GM18951 (cell line): Measurements from ENCODE around the gene PDP2.

Experiments
- POLR2A ChIP-seq: IDR thresholded peaks from 4 replicates; pipeline ENCODE4 v1.6.1; 2011; ENCODE audit warnings: mild to moderate bottlenecking; ENCODE audit not compliant: insufficient read length, insufficient read depth; ENCODE audit errors: extremely low read depth
- in situ Hi-C: fragments of 300-500 bp; cut with MboI; formaldehyde crosslinking; loops from one replicate; pipeline ENCODE4 v1.12.0; 2022; ENCODE audit warnings: low sequenced_read_pairs, mixed read lengths, inconsistent platforms; ENCODE audit not compliant: unreplicated experiment

PDP2 gene

DNA sequence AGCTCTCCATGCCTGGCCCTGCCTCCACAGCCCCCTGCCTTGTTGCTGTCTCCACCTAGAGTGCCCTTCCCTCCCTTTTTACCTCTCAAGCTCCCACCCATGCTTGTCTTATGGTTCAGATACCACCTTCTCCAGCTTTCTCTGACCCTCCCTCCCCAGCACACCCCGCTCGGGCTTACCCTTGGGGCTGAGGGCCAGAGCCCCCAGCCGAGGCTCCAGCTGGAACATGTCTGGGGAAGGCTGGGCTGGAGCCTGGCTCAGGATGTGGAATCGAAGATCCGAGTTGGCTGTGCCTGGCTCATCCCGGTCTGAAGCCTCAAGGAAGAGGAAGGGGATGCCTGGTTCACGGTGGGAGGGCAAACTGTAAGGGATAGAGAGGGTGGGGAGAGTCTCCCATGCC lies 34.7 kb downstream of the PDP2 start:
- in situ Hi-C loops: no loop called here

DNA sequence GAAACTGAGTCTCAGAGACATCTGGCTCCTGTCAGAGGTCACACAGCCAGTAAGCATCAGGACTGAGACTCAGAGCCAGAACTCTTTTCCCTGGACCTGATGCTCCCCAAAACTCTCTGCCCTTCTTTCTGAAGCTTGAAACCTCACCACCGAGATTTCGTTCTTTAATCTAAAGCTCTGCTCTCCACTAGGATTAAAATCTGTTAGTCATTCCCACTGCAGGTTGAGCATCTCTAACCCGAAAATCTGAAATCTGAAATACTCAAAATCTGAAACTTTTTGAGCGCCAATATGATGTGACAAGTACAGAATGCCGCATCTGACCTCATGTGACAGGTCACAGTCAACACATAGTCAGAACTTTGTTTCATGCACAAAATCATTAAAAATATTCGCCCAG lies 36.2 kb downstream of the PDP2 start:
- in situ Hi-C loops: no loop called here
- TF ChIP-seq POLR2A: no peak

More for the DNA sequence above, 34.7 kb downstream of the PDP2 start:
- no peak for TF ChIP-seq POLR2A

DNA sequence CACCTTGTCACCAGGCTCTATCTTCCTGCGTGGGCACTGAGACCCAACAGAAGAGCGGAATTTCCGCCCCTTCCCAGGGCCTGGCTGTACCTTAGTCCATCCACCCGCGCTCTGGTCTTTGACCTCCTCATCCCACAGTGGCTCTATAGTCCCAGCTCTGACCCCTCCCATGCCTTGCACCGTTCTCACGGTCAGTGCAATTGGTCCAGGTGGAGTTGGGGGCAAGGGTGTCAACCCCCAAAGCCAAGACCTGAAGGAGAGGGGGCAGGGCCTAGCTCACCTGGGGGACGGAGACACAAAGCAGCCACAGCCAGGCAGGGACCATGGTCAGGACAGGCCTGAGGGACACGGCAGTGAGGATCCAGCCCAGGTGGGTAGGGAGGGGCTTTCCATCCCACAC lies 37.4 kb downstream of the PDP2 start:
- no peak for TF ChIP-seq POLR2A
- in situ Hi-C loops: no loop called here

DNA sequence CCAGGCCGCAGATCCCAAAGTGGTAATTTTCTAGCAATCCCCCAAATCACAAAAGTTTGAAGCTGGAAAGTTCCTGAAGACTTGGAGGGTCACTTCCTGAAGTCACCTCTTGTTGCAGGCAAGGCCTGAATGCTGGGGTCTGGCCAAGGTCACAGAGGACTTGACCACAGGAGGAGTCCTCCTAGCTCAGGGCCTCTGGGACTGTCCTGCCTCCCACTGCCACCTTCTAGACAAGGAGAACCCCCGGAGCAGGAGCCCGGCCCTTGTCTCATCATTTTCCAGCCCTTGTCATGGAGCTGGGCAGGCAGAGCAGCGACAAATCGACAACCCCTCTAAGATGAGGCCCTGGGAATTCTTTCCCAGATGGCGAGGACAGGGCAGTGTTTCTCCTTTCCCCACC lies 38.0 kb downstream of the PDP2 start:
- no peak for TF ChIP-seq POLR2A
- in situ Hi-C loops: no loop called here

GRCh38 chr16:66918803-66919568 lies 38.7 kb downstream of the PDP2 start, which contains the start of gene CDH16:
Gene CDH16, minus strand, starts transcription at chr16:66918885. Its CDS starts 820 bp downstream, at chr16:66918065.
- in situ Hi-C loops: no loop called here
- no peak for TF ChIP-seq POLR2A

DNA sequence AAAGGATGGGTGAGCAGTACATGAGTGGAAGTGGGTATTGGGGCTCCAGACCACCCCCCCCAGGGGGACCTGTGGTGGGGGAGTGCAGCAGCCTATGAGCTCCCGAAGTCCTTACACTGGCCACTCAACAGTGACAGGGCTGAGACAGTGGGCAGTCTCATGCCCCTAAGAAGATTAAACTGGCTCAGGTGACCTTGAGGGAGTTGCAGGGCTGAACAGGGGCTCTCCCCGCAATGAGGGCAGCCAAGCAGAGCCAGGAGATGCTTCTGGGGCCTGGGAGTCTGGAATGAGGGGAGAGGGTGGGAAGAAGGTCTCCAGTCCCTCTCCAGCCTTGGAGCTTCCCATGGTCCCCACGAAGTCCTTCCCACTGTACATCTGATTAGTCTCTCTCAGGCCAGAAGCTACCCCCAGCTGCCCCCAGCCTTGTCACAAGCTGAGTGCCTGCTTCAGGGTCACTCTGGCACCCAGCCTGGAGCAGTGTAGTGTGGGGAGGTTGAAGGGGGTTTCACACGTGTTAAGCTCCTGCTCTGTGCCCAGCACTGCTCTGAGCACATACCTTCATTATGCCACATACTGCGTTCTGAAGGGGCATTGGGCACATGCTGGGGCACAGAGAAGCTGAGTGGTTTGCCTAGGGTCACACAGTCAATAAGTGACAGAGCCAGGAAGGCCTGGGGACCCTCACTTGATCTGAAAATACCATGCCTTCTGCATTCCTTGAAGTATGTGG lies 39.4 kb downstream of the PDP2 start:
- no peak for TF ChIP-seq POLR2A
- in situ Hi-C loops: no loop called here

GRCh38 chr16:66920299-66920590 lies 39.9 kb downstream of the PDP2 start:
- TF ChIP-seq POLR2A: no peak
- in situ Hi-C loops: no loop called here

GRCh38 chr16:66920924-66921680 lies 40.8 kb downstream of the PDP2 start:
- in situ Hi-C loops: no loop called here
- TF ChIP-seq POLR2A: no peak

DNA sequence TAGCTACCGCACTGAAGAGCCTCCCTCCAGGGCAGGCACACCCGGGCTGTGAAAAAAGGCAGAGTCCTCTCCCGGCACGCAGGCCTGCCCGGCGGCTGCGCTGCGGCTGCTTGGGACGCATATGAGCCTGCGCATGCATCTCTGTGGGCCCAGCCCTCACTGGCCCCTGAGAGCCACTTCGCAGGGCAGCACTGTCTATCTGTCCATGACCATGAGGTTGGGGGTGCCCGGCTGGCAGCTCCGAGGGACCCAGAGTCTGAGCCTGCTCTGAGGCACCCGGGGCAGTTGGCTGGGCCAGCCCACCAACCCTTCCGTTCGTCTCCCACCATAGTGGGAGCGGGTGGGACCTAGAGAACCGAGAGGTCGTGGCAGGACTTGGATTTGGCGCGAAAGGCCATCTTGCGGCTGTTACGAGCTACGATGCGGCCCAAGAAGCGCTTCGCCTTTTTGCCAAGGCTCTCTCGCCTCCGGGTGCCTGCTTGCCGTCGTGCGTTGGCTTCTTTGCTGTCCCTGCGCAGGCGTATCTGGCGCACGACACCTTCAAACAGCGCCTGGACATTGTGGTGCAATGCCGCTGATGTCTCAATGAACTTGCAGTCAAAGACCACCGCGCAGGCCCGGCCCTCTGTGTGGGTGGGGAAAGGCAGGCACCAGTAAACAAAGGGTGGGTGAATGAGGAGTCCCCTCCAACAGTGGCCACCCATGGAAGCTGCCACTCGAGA lies 41.6 kb downstream of the PDP2 start:
- no peak for TF ChIP-seq POLR2A
- in situ Hi-C loops: no loop called here

- in situ Hi-C loops: no loop called here
- no peak for TF ChIP-seq POLR2A
These were observed 43.0 kb downstream of the PDP2 start for GRCh38 chr16:66923247-66923731.

GRCh38 chr16:66923866-66924265 lies 43.6 kb downstream of the PDP2 start:
- no peak for TF ChIP-seq POLR2A
- in situ Hi-C loops: no loop called here

- in situ Hi-C loops: no loop called here
- no peak for TF ChIP-seq POLR2A
These were observed 44.4 kb downstream of the PDP2 start for GRCh38 chr16:66924527-66925321.
